IMR-90 (cell line): ENCODE data around the gene CYP27C1. TPM values are rescaled to one million over a fixed set of nuclear protein-coding genes. Genes with fewer than 3 reads are reported as not detected.

Source experiments
- ATAC-seq: fragments of 200-7000 bp; cut with Tn5 transposase; 2 replicates; pipeline ENCODE4 v1.9.1; 2020; ENCODE audit warnings: low read depth, mild to moderate bottlenecking, moderate library complexity
- BruUV-seq: library from RNA; stranded (reverse); fragments of 400-500 nt; replicated peaks from 2 replicates; lab custom pipeline; 2021; lab: Mats Ljungman, UMichigan
- CTCF ChIA-PET: fragments of 300-600 bp; formaldehyde crosslinking; extraction: SDS; loops from one replicate; lab custom pipeline; 2021; ENCODE audit warnings: antibody characterized with exemption; lab: Yijun Ruan, JAX
- POLR2A ChIA-PET: fragments of 300-600 bp; sonication (Branson Sonifier 250); formaldehyde crosslinking; loops from one replicate; lab custom pipeline; 2022; ENCODE audit warnings: antibody characterized with exemption; ENCODE audit not compliant: unreplicated experiment; lab: Charles Lee
- DNase-seq: peaks from one replicate; pipeline ENCODE4 v3.0.0; 2013
- H2AFZ ChIP-seq: replicated peaks from 2 replicates; pipeline ENCODE3; 2013; ENCODE audit warnings: low read length, mild to moderate bottlenecking; ENCODE audit not compliant: poor library complexity
- H2AK5ac ChIP-seq: 2 replicates; pipeline ENCODE4 v1.6.1; 2013; ENCODE audit warnings: low read depth, low read length, inconsistent platforms
- H2AK9ac ChIP-seq: replicated peaks from 2 replicates; pipeline ENCODE3; 2013; ENCODE audit warnings: mild to moderate bottlenecking, low read depth, low read length, moderate library complexity; ENCODE audit not compliant: poor library complexity
- H2BK120ac ChIP-seq: 2 replicates; pipeline ENCODE4 v1.6.1; 2013; ENCODE audit warnings: low read depth, low read length, inconsistent platforms
- H2BK15ac ChIP-seq: 3 replicates; pipeline ENCODE4 v1.6.1; 2013; ENCODE audit warnings: low read depth, low read length, inconsistent platforms
- H2BK20ac ChIP-seq: 2 replicates; pipeline ENCODE4 v1.6.1; 2013; ENCODE audit warnings: low read depth, mild to moderate bottlenecking, inconsistent platforms, low read length, moderate library complexity
- H2BK5ac ChIP-seq: 2 replicates; pipeline ENCODE4 v1.6.1; 2013; ENCODE audit warnings: mild to moderate bottlenecking, low read depth, low read length, inconsistent platforms; ENCODE audit not compliant: poor library complexity, severe bottlenecking
- H3K14ac ChIP-seq: replicated peaks from 2 replicates; pipeline ENCODE4 v1.6.1; 2013; ENCODE audit warnings: low read depth, low read length, inconsistent platforms
- H3K18ac ChIP-seq: 2 replicates; pipeline ENCODE4 v1.6.1; 2013; ENCODE audit warnings: low read depth, low read length, control low read depth
- H3K23ac ChIP-seq: 2 replicates; pipeline ENCODE4 v1.6.1; 2013; ENCODE audit warnings: low read depth, low read length, inconsistent platforms
- H3K27ac ChIP-seq: 2 replicates; pipeline ENCODE4 v1.5.1; 2013; ENCODE audit warnings: mild to moderate bottlenecking, control low read depth, low read length; ENCODE audit not compliant: insufficient read depth
- H3K27me3 ChIP-seq: 2 replicates; pipeline ENCODE4 v1.6.1; 2013; ENCODE audit warnings: low read length; ENCODE audit not compliant: control insufficient read depth, insufficient read depth
- H3K36me3 ChIP-seq: 2 replicates; pipeline ENCODE4 v1.6.1; 2013; ENCODE audit warnings: low read length, mixed read lengths; ENCODE audit not compliant: control insufficient read depth, insufficient read depth
- H3K4ac ChIP-seq: 2 replicates; pipeline ENCODE4 v1.6.1; 2013; ENCODE audit warnings: low read depth, low read length, inconsistent platforms
- H3K4me1 ChIP-seq: 2 replicates; pipeline ENCODE4 v1.6.1; 2013; ENCODE audit warnings: low read length, mixed read lengths; ENCODE audit not compliant: control insufficient read depth, insufficient read depth
- H3K4me2 ChIP-seq: 2 replicates; pipeline ENCODE4 v1.6.1; 2013; ENCODE audit warnings: low read depth, mild to moderate bottlenecking, control low read depth, low read length, moderate library complexity
- H3K4me3 ChIP-seq: 2 replicates; pipeline ENCODE4 v1.5.1; 2013; ENCODE audit warnings: low read depth, mild to moderate bottlenecking, control low read depth, low read length, moderate library complexity; ENCODE audit not compliant: insufficient read depth
- H3K56ac ChIP-seq: 2 replicates; pipeline ENCODE4 v1.6.1; 2013; ENCODE audit warnings: low read length, inconsistent platforms; ENCODE audit not compliant: insufficient read depth; ENCODE audit errors: extremely low read depth
- H3K79me1 ChIP-seq, 2 experiments: 2 replicates each; pipeline ENCODE4 v1.6.1; 2013; ENCODE audit warnings: low read length in 2 of 2, inconsistent platforms in 1 of 2, low read depth in 1 of 2
- H3K9ac ChIP-seq: 2 replicates; pipeline ENCODE4 v1.6.1; 2013; ENCODE audit warnings: low read depth, low read length, control low read depth
- H3K9me1 ChIP-seq: 2 replicates; pipeline ENCODE4 v1.6.1; 2013; ENCODE audit warnings: low read length, inconsistent platforms; ENCODE audit not compliant: insufficient read depth
- H3K9me3 ChIP-seq: 2 replicates; pipeline ENCODE4 v1.6.1; 2013; ENCODE audit warnings: low read length; ENCODE audit not compliant: control insufficient read depth, insufficient read depth
- H4K20me1 ChIP-seq: 2 replicates; pipeline ENCODE4 v1.6.1; 2013; ENCODE audit warnings: low read length, inconsistent platforms; ENCODE audit not compliant: insufficient read depth
- H4K5ac ChIP-seq: 2 replicates; pipeline ENCODE4 v1.6.1; 2013; ENCODE audit warnings: mild to moderate bottlenecking, low read depth, low read length, control low read depth
- H4K8ac ChIP-seq, 2 experiments: 2 replicates each; pipeline ENCODE4 v1.6.1; 2013; ENCODE audit warnings: low read depth in 2 of 2, low read length in 2 of 2, control low read depth in 1 of 2, inconsistent platforms in 1 of 2
- H4K91ac ChIP-seq: 2 replicates; pipeline ENCODE4 v1.6.1; 2013; ENCODE audit warnings: low read depth, low read length, inconsistent platforms; ENCODE audit not compliant: insufficient read depth
- BHLHE40 ChIP-seq: fragments of 150-350 bp; IDR thresholded peaks from 2 replicates; pipeline ENCODE4 v1.6.1; 2016; ENCODE audit warnings: mild to moderate bottlenecking, low read depth, low read length
- CEBPB ChIP-seq: IDR thresholded peaks from 2 replicates; pipeline ENCODE4 v1.6.1; 2012; ENCODE audit warnings: low read depth, low read length, improper control_type of control experiment
- CHD1 ChIP-seq: IDR thresholded peaks from 2 replicates; pipeline ENCODE4 v1.6.1; 2012; ENCODE audit warnings: low read depth, low read length, improper control_type of control experiment
- ELK1 ChIP-seq: fragments of 150-350 bp; IDR thresholded peaks from 2 replicates; pipeline ENCODE4 v1.6.1; 2016; ENCODE audit warnings: low read depth, mild to moderate bottlenecking, low read length, moderate library complexity, borderline replicate concordance
- FOS ChIP-seq: fragments of 150-350 bp; IDR thresholded peaks from 2 replicates; pipeline ENCODE4 v1.6.1; 2016; ENCODE audit warnings: low read depth, low read length
- MAZ ChIP-seq: IDR thresholded peaks from 2 replicates; pipeline ENCODE4 v1.6.1; 2012; ENCODE audit warnings: low read depth, mild to moderate bottlenecking, low read length, improper control_type of control experiment, moderate library complexity, borderline replicate concordance
- NFE2L2 ChIP-seq: fragments of 150-350 bp; IDR thresholded peaks from 2 replicates; pipeline ENCODE4 v1.6.1; 2016; ENCODE audit warnings: low read depth, mild to moderate bottlenecking, low read length
- POLR2A ChIP-seq: IDR thresholded peaks from 2 replicates; pipeline ENCODE4 v1.6.1; 2012; ENCODE audit warnings: mild to moderate bottlenecking, low read depth, low read length
- RAD21 ChIP-seq: IDR thresholded peaks from 2 replicates; pipeline ENCODE4 v1.6.1; 2012; ENCODE audit warnings: low read length, improper control_type of control experiment
- SMC3 ChIP-seq: fragments of 150-350 bp; IDR thresholded peaks from 2 replicates; pipeline ENCODE4 v1.6.1; 2016; ENCODE audit warnings: low read depth, mild to moderate bottlenecking, antibody characterized with exemption, low read length, moderate library complexity
- WGBS, 2 experiments: methylation state at CpG; one replicate each; pipeline versions ENCODE4 v1.1.5 to v1.1.7; 2013; ENCODE audit warnings: missing lambda C conversion rate in 2 of 2; ENCODE audit not compliant: insufficient read length in 1 of 2; ENCODE audit errors: extremely low coverage in 2 of 2; 5-methylcytosine and 5-hydroxymethylcytosine counted together
- dilution Hi-C: fragments of 300-500 bp; cut with HindIII; formaldehyde crosslinking; loops from one replicate; pipeline ENCODE4 v1.14.3; 2018; ENCODE audit warnings: low sequenced_read_pairs; ENCODE audit not compliant: unreplicated experiment
- in situ Hi-C: fragments of 300-500 bp; cut with MboI; formaldehyde crosslinking; loops from 3 replicates; pipeline ENCODE4 v1.14.3; 2019; ENCODE audit warnings: low sequenced_read_pairs, inconsistent platforms, mixed read lengths
- intact Hi-C: fragments of 100-400 bp; cut with micrococcal nuclease; formaldehyde crosslinking; loops from 2 replicates; pipeline ENCODE4 v1.10.0; 2022
- polyA plus RNA-seq, 3 experiments: library from polyadenylated mRNA; depleted of rRNA; stranded (reverse); fragments of >200 nt; gene quantifications; 2 replicates each; pipeline ENCODE4 v1.2.3, GENCODE V29; 2012; ENCODE audit warnings: low replicate concordance in 1 of 3
- total RNA-seq: library from RNA; depleted of rRNA; stranded (reverse); fragments of >200 nt; gene quantifications from 2 replicates; pipeline ENCODE4 v1.2.3, GENCODE V29; 2012

The CYP27C1 gene
- total and polyA plus RNA-seq, 2 of the 4 experiments (the other 2 are of a cell fraction): not detected

- Histone ChIP-seq H4K20me1 (no peaks in the 10 kb centered on the region), H3K36me3 (no peaks in the 10 kb centered on the region), H3K4ac (no peak overlapping the region), H3K4me3 (no peak overlapping the region), H2BK5ac (no peak overlapping the region), H4K91ac (no peak overlapping the region), H3K14ac (no peak overlapping the region), H3K4me2 (no peak overlapping the region), H3K56ac (no peak overlapping the region), H3K4me1 (peaks cover 20% of the 10 kb centered on the region), H3K9ac (no peak overlapping the region), H3K27me3 (peaks cover 2% of the 10 kb centered on the region; the same call in 1 of the 2 replicates), H3K79me1 (no peaks in the 10 kb centered on the region), H2BK15ac (no peak overlapping the region), H3K23ac (no peak overlapping the region), H2AK5ac (no peak overlapping the region), H3K9me3 (no peaks in the 10 kb centered on the region), H3K27ac (no peak overlapping the region), H2BK120ac (no peak overlapping the region), H3K18ac (no peak overlapping the region), H4K8ac (no peak overlapping the region), H2AFZ (no peak overlapping the region), H2AK9ac (no peak overlapping the region), H3K9me1 (peaks cover 11% of the 10 kb centered on the region; the same call in 1 of the 2 replicates), H4K5ac (no peak overlapping the region), H2BK20ac (no peak overlapping the region)
- POLR2A ChIA-PET: no interaction called here
- CTCF ChIA-PET: no interaction called here
- ATAC-seq (no peak), DNase-seq (no peak)
- intact Hi-C loops (no loop called here), in situ Hi-C loops (loop anchor here (10.0 kb wide), 1 partner anchor 113 kb away; no protein-coding TSS in a partner anchor), dilution Hi-C loops (no loop called here)
- 97% methylated on average over 7 of the region's 15 CpGs; no CpG with 5 or more reads in 1 of the 2 experiments for WGBS, 2 experiments
- BruUV-seq: no TSS peak
- TF ChIP-seq NFE2L2: no peak
- TF ChIP-seq POLR2A: no peak
- TF ChIP-seq CHD1: no peak
- TF ChIP-seq FOS: no peak
- no peak for TF ChIP-seq SMC3
- no peak for TF ChIP-seq MAZ
- no peak for TF ChIP-seq BHLHE40
- TF ChIP-seq CEBPB: no peak
- TF ChIP-seq ELK1: no peak
- TF ChIP-seq RAD21: no peak
Measured at GRCh38 chr2:127177617-127178263, 42.4 kb downstream of the CYP27C1 start.
